ENCODE measurements around the gene CSN2.
A peak's percentile ranks its signal among the peaks of the same experiment; 100 is the strongest.

CSN2 gene

DNA sequence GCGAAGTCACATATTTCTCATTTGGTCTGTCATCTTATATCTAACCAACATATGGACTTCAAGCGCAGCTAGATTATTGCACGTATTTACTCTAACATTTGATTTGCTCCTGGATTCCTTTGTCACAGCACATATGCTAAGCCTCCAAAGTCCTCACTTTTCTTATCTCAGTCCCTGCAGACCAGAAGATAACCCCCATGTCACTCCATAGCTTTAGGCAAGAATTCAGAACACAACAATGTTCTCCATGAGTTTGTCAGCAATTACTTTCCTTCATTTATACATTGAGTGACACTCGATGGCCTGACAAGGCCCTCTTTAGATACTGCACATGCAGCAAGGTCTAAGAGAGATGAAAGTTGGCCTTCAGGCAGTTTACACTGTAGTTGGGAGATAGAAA is 25.5 kb upstream of the CSN2 start:
- no peak for DNase-seq (ENCODE audit: low read depth)
- no peak overlapping the region for H3K4me3 ChIP-seq (ENCODE audit: low read length)
- TF ChIP-seq, protein P1, sequence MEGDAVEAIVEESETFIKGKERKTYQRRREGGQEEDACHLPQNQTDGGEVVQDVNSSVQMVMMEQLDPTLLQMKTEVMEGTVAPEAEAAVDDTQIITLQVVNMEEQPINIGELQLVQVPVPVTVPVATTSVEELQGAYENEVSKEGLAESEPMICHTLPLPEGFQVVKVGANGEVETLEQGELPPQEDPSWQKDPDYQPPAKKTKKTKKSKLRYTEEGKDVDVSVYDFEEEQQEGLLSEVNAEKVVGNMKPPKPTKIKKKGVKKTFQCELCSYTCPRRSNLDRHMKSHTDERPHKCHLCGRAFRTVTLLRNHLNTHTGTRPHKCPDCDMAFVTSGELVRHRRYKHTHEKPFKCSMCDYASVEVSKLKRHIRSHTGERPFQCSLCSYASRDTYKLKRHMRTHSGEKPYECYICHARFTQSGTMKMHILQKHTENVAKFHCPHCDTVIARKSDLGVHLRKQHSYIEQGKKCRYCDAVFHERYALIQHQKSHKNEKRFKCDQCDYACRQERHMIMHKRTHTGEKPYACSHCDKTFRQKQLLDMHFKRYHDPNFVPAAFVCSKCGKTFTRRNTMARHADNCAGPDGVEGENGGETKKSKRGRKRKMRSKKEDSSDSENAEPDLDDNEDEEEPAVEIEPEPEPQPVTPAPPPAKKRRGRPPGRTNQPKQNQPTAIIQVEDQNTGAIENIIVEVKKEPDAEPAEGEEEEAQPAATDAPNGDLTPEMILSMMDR (IDR thresholded peaks at IDR 0.05; ENCODE audit: insufficient read depth, low read depth, low read length, missing control alignments) = no peak

DNA sequence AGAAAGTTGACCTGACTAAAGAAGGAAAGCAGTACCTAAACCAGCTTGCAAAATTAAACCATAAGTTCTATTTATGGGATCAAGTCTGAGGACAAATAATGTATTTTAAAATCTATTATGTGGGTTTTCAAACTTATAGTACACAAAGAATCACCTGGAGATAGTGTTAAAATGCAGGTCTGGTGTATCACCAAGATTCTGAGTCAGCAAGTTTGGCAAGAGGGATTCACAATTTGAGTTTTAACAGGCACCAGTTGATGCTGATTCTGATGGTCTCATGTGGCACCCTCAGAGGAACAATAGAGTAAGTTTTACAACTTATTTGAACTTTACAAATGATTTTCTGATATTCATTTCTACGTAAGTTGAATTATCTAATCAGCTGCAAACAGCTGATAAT is 21.1 kb upstream of the CSN2 start:
- no peak overlapping the region for H3K4me3 ChIP-seq (ENCODE audit: low read length)
- DNase-seq (ENCODE audit: low read depth) = no peak
- TF ChIP-seq, protein P1 (IDR thresholded peaks at IDR 0.05; ENCODE audit: insufficient read depth, low read depth, low read length, missing control alignments) = no peak

DNA sequence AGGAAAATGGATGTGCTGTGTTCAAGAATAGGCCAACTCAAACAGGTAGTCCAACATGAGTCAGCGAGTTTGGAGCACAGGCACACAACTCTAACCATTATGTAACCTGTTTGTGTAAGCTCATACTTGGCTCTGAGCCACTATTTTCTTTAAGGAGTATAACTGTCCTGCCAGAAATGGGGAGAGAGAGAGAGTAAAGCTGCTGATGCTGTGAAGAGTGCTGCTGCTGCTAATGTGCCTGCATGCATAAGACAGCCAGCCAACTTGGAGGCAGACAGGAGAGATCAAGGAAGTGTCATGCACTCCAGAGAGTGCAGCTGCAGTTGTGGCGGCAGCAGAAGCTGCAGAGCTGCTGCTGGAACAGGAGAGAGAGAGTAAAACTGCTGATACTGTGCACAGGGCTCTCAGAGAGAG is 18.5 kb upstream of the CSN2 start:
- TF ChIP-seq, protein P1 (IDR thresholded peaks at IDR 0.05; ENCODE audit: insufficient read depth, low read depth, low read length, missing control alignments) = no peak
- peak; percentile 91 for DNase-seq (ENCODE audit: low read depth)
- no peak overlapping the region for H3K4me3 ChIP-seq (ENCODE audit: low read length)

DNA sequence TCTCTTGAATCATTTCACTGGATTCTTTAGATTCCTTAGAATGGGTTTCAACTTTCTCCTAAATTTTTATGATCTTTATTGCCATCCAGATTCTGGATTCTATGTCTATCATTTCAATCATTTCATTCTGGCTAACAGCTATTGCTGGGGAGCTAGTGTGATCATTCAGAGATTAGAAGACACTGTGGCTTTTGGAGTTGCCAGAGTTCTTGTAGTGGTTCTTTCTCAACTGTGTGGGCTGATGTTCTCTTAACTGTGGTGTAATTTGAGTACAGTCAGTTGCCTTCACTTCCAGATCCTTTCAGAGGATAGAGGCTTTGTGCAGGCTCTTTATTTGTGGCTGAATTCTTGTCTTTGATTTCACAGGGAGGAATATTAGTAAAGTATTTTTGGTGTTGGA is 12.1 kb upstream of the CSN2 start:
- TF ChIP-seq, protein P1 (IDR thresholded peaks at IDR 0.05; ENCODE audit: insufficient read depth, low read depth, low read length, missing control alignments) = no peak
- H3K4me3 ChIP-seq (ENCODE audit: low read length) = no peak overlapping the region
- no peak for DNase-seq (ENCODE audit: low read depth)

GRCh38 chr4:69974631-69975030 is 9.1 kb upstream of the CSN2 start:
- TF ChIP-seq, protein P1 (IDR thresholded peaks at IDR 0.05; ENCODE audit: insufficient read depth, low read depth, low read length, missing control alignments) = no peak
- H3K4me3 ChIP-seq (ENCODE audit: low read length) = no peak overlapping the region
- no peak for DNase-seq (ENCODE audit: low read depth)

DNA sequence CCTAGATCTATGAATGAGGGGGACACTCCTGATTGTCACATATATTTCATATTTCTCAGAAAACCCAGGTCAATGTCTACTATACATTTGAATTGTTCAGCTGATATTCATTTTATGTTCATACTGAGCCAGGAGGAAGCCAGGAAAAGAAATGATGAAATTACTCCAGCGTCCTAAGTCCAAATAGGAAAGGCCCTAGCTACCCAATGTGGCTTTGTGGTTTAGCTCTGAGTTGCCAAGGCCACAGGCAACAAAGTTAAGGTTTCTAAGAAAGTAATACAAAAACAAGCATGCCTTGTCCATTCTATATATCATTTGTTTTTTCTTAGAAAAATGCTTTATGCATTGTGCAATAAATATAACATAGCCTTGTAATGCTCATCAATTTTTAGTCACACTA is 4.5 kb upstream of the CSN2 start:
- no peak for DNase-seq (ENCODE audit: low read depth)
- H3K4me3 ChIP-seq (ENCODE audit: low read length) = no peak overlapping the region
- TF ChIP-seq, protein P1 (IDR thresholded peaks at IDR 0.05; ENCODE audit: insufficient read depth, low read depth, low read length, missing control alignments) = no peak

- peak; percentile 16 for DNase-seq (ENCODE audit: low read depth)
- TF ChIP-seq, protein P1 (IDR thresholded peaks at IDR 0.05; ENCODE audit: insufficient read depth, low read depth, low read length, missing control alignments) = no peak
- no peak overlapping the region for H3K4me3 ChIP-seq (ENCODE audit: low read length)
These were observed 8.3 kb downstream of the CSN2 start for GRCh38 chr4:69957209-69957608.

Data from epithelial cell of esophagus (primary cell).